Suprapubic skin (tissue), 4 donors: ENCODE data around the gene CCNL2.

Experiments
- CTCF ChIP-seq, 2 donors: fragments of 200-600 bp in 1 of 2; fragments of 450-650 bp in 1 of 2; sonication (generic) in 1 of 2; IDR thresholded peaks; one replicate each; pipeline ENCODE4 v1.5.1; 2016 to 2019; ENCODE audit warnings: antibody characterized with exemption in 2 of 2, mild to moderate bottlenecking in 1 of 2, moderate library complexity in 1 of 2
- EP300 ChIP-seq: sonication (generic); formaldehyde crosslinking; IDR thresholded peaks from one replicate; pipeline ENCODE4 v1.6.1; 2017; ENCODE audit warnings: antibody characterized with exemption
- POLR2A ChIP-seq, 2 donors: fragments of 450-650 bp; IDR thresholded peaks; one replicate each; pipeline ENCODE4 v1.6.1; 2017; ENCODE audit warnings: antibody characterized with exemption in 2 of 2, mild to moderate bottlenecking in 2 of 2, moderate library complexity in 2 of 2
- POLR2AphosphoS5 ChIP-seq, 3 donors: sonication (generic); formaldehyde crosslinking; IDR thresholded peaks; one replicate each; pipeline ENCODE4 v1.6.1; 2017; ENCODE audit warnings: antibody characterized with exemption in 3 of 3

GRCh38 chr1:1347663-1348419 lies 51.3 kb downstream of the CCNL2 start:
- TF ChIP-seq CTCF (IDR thresholded peaks at IDR 0.05) (no peak), POLR2A (IDR thresholded peaks at IDR 0.05) (no peak), EP300 (no peak), POLR2AphosphoS5 (IDR thresholded peaks at IDR 0.05) (no peak)
